ENCODE results near the gene IGF2BP1. TPM values are rescaled to one million over a fixed set of nuclear protein-coding genes. Genes with fewer than 3 reads are reported as not detected.

The IGF2BP1 gene
- total RNA-seq, 4 donors from 2014 or later, result not detected

GRCh38 chr17:49069585-49070273 is 72.5 kb downstream of the IGF2BP1 start:
- no peak overlapping the region for H3K4me3 ChIP-seq (ENCODE audit: low read depth, poor library complexity, severe bottlenecking)
- no peak for DNase-seq (ENCODE audit: low spot score in 2 of 2)
- 92 to 94% methylated on average over 2 of the region's 2 CpGs for WGBS, 2 donors
- intact Hi-C loops (cut with DNase I; ENCODE audit: low total_unique reads), result no loop called here
- TF ChIP-seq POLR2A (IDR thresholded peaks at IDR 0.05) (no peak), CTCF (IDR thresholded peaks at IDR 0.05) (no peak)

DNA sequence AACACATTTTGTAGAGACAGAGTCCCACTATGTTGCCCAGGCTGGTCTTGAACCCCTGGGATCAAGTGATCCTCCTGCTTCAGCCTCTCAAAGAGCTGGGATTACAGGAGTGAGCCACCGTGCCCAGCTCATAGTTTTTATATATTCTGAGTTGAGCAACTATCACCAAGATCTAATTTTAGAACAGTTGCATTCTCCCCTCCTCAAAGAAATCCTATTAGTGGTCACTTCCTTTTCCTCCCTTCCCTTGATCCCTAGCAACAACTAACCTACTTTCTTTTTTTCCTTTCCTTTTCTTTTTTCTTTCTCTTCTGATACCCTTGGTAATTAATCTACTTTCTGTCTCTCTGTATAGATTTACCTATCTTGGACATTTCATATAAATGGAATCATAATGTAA is 73.9 kb downstream of the IGF2BP1 start:
- DNase-seq (ENCODE audit: low spot score in 2 of 2), result no peak
- intact Hi-C loops (cut with DNase I; ENCODE audit: low total_unique reads), result no loop called here
- no peak for TF ChIP-seq CTCF (IDR thresholded peaks at IDR 0.05)
- TF ChIP-seq POLR2A (IDR thresholded peaks at IDR 0.05), result no peak
- WGBS, 2 donors, result 60 to 79% methylated on average over 1 of the region's 1 CpG
- no peak overlapping the region for H3K4me3 ChIP-seq (ENCODE audit: low read depth, poor library complexity, severe bottlenecking)

DNA sequence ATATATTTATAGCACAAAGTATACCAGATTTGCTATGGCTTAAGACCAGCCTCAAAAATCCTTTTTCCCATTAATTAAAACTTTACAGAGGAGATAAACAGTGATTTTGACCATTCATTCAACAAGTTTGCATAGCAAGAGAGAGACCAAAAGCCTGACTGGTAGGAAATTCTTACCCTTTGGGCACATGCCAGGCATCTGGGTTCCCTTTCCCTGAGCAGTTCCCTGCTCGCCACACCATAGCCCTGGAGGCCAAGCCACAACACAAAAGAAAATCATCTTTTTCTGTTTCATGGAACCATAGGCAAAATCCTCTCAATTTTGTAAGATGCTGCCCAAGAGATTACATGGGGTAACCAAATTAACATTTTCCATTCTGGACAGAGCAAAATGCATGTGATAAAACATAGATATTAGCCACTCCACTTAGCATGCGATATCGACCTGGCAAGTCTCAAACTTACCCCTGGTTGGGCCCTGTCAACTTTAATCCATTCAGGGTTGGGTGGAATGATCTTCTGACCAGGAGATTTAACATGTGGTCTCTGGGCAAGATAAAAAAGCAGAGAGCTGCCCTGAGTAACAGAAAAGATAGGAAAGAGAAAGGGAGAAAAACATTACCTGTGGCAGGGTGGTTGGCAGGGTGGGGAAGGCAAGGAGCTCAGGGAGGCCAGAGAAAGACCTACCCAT is 77.8 kb downstream of the IGF2BP1 start:
- intact Hi-C loops (cut with DNase I; ENCODE audit: low total_unique reads), result no loop called here
- WGBS, 2 donors, result 80 to 82% methylated on average over 3 of the region's 3 CpGs
- TF ChIP-seq CTCF (IDR thresholded peaks at IDR 0.05), result no peak
- no peak for TF ChIP-seq POLR2A (IDR thresholded peaks at IDR 0.05)
- no peak overlapping the region for H3K4me3 ChIP-seq (ENCODE audit: low read depth, poor library complexity, severe bottlenecking)
- DNase-seq (ENCODE audit: low spot score in 2 of 2), result no peak

GRCh38 chr17:49076573-49077384 is 79.6 kb downstream of the IGF2BP1 start:
- 72 to 74% methylated on average over 7 of the region's 7 CpGs for WGBS, 2 donors
- no peak for DNase-seq (ENCODE audit: low spot score in 2 of 2)
- no peak overlapping the region for H3K4me3 ChIP-seq (ENCODE audit: low read depth, poor library complexity, severe bottlenecking)
- TF ChIP-seq CTCF (IDR thresholded peaks at IDR 0.05) (no peak), POLR2A (IDR thresholded peaks at IDR 0.05) (no peak)
- intact Hi-C loops (cut with DNase I; ENCODE audit: low total_unique reads), result no loop called here

- no peak overlapping the region for H3K4me3 ChIP-seq (ENCODE audit: low read depth, poor library complexity, severe bottlenecking)
- TF ChIP-seq POLR2A (IDR thresholded peaks at IDR 0.05) (no peak), CTCF (IDR thresholded peaks at IDR 0.05) (no peak)
- intact Hi-C loops (cut with DNase I; ENCODE audit: low total_unique reads), result no loop called here
- 73 to 77% methylated on average over 7 of the region's 7 CpGs for WGBS, 2 donors
- DNase-seq (ENCODE audit: low spot score in 2 of 2), result no peak
These were observed 81.1 kb downstream of the IGF2BP1 start for GRCh38 chr17:49078248-49078647.
